DND-41 (cell line): Measurements from ENCODE around the gene LRRC30.

ENCODE experiments used
- ATAC-seq: fragments of 200-7000 bp; cut with Tn5 transposase; 3 replicates; pipeline ENCODE4 v1.9.1; 2021; ENCODE audit warnings: low read depth; ENCODE audit not compliant: insufficient read depth
- DNase-seq: peaks from one replicate; pipeline ENCODE4 v3.0.0-alpha.2; 2020
- H2AFZ ChIP-seq: 2 replicates; pipeline ENCODE4 v1.6.0; 2012; ENCODE audit warnings: low read depth, low read length
- H3K27ac ChIP-seq: 2 replicates; pipeline ENCODE4 v1.5.1; 2012; ENCODE audit warnings: low read length, inconsistent platforms
- H3K27me3 ChIP-seq: fragments of 200-600 bp; sonication (generic); 2 replicates; pipeline ENCODE4 v1.6.0; 2012; ENCODE audit warnings: low read length, mild to moderate bottlenecking, inconsistent platforms; ENCODE audit not compliant: insufficient read depth, poor library complexity
- H3K36me3 ChIP-seq: 2 replicates; pipeline ENCODE4 v1.5.1; 2012; ENCODE audit warnings: low read length, inconsistent platforms; ENCODE audit not compliant: insufficient read depth
- H3K4me1 ChIP-seq: 2 replicates; pipeline ENCODE4 v1.5.1; 2012; ENCODE audit warnings: mild to moderate bottlenecking, low read length; ENCODE audit not compliant: insufficient read depth
- H3K4me2 ChIP-seq: 2 replicates; pipeline ENCODE4 v1.6.0; 2012; ENCODE audit warnings: mild to moderate bottlenecking, moderate library complexity, low read length, inconsistent platforms; ENCODE audit not compliant: insufficient read depth
- H3K4me3 ChIP-seq, 2 experiments: fragments of 200-600 bp in 1 of 2; shearing (Covaris generic) in 1 of 2; 2 replicates each; pipeline ENCODE4 v1.5.1; 2012 to 2016; ENCODE audit warnings: inconsistent platforms in 2 of 2, low read length in 2 of 2, mild to moderate bottlenecking in 2 of 2, low read depth in 1 of 2, moderate library complexity in 1 of 2
- H3K79me2 ChIP-seq: 2 replicates; pipeline ENCODE4 v1.6.0; 2012; ENCODE audit warnings: low read length, inconsistent platforms; ENCODE audit not compliant: insufficient read depth
- H3K9ac ChIP-seq: 2 replicates; pipeline ENCODE4 v1.6.0; 2012; ENCODE audit warnings: low read depth, mild to moderate bottlenecking, inconsistent platforms, low read length, moderate library complexity
- H3K9me3 ChIP-seq: 2 replicates; pipeline ENCODE4 v1.5.1; 2012; ENCODE audit warnings: low read length, moderate library complexity, mild to moderate bottlenecking, inconsistent platforms; ENCODE audit not compliant: insufficient read depth, severe bottlenecking
- H4K20me1 ChIP-seq: 2 replicates; pipeline ENCODE4 v1.6.0; 2012; ENCODE audit warnings: low read length; ENCODE audit not compliant: insufficient read depth
- CTCF ChIP-seq: IDR thresholded peaks from 2 replicates; pipeline ENCODE4 v1.5.1; 2012; ENCODE audit warnings: borderline replicate concordance, low read length, moderate library complexity, mild to moderate bottlenecking; ENCODE audit not compliant: poor library complexity, severe bottlenecking; ENCODE audit errors: extremely low read depth
- EZH2 ChIP-seq: IDR thresholded peaks from 3 replicates; pipeline ENCODE4 v1.6.1; 2012; ENCODE audit warnings: borderline replicate concordance, low read depth, mild to moderate bottlenecking, moderate library complexity, low read length, inconsistent platforms; ENCODE audit not compliant: severe bottlenecking

Gene LRRC30

GRCh38 chr18:7224198-7224597 lies 6.7 kb upstream of the LRRC30 start:
- H3K4me3 ChIP-seq, result no peak overlapping the region
- H3K9ac ChIP-seq, result no peak overlapping the region
- H4K20me1 ChIP-seq, result no peaks in the 10 kb centered on the region
- H3K36me3 ChIP-seq, result no peaks in the 10 kb centered on the region
- H3K4me1 ChIP-seq, result no peaks in the 10 kb centered on the region
- H3K27ac ChIP-seq, result no peak overlapping the region
- H2AFZ ChIP-seq, result no peak overlapping the region
- TF ChIP-seq EZH2, result no peak
- TF ChIP-seq CTCF, result no peak
- no peak overlapping the region for H3K4me2 ChIP-seq
- ATAC-seq, result no peak
- no peaks in the 10 kb centered on the region for H3K9me3 ChIP-seq
- H3K27me3 ChIP-seq, result no peaks in the 10 kb centered on the region
- no peaks in the 10 kb centered on the region for H3K79me2 ChIP-seq
- no peak for DNase-seq

GRCh38 chr18:7232218-7232617 lies 1.3 kb downstream of the LRRC30 start:
- Histone ChIP-seq H3K27me3 (no peaks in the 10 kb centered on the region), H3K36me3 (no peaks in the 10 kb centered on the region), H2AFZ (no peak overlapping the region), H3K9me3 (no peaks in the 10 kb centered on the region), H3K4me3 (no peak overlapping the region), H3K79me2 (no peaks in the 10 kb centered on the region), H4K20me1 (no peaks in the 10 kb centered on the region), H3K27ac (no peak overlapping the region), H3K4me1 (no peaks in the 10 kb centered on the region), H3K9ac (no peak overlapping the region), H3K4me2 (no peak overlapping the region)
- no peak for TF ChIP-seq EZH2
- TF ChIP-seq CTCF, result no peak
- ATAC-seq (no peak), DNase-seq (no peak)

GRCh38 chr18:7233134-7233810 lies 2.4 kb downstream of the LRRC30 start:
- no peaks in the 10 kb centered on the region for H4K20me1 ChIP-seq
- no peak overlapping the region for H2AFZ ChIP-seq
- H3K36me3 ChIP-seq, result no peaks in the 10 kb centered on the region
- H3K4me2 ChIP-seq, result no peak overlapping the region
- TF ChIP-seq EZH2 (no peak), CTCF (no peak)
- no peaks in the 10 kb centered on the region for H3K79me2 ChIP-seq
- no peak for ATAC-seq
- H3K4me1 ChIP-seq, result no peaks in the 10 kb centered on the region
- H3K27ac ChIP-seq, result no peak overlapping the region
- H3K4me3 ChIP-seq, result no peak overlapping the region
- no peak overlapping the region for H3K9ac ChIP-seq
- no peak for DNase-seq
- H3K9me3 ChIP-seq, result no peaks in the 10 kb centered on the region
- no peaks in the 10 kb centered on the region for H3K27me3 ChIP-seq

GRCh38 chr18:7234091-7234490 lies 3.2 kb downstream of the LRRC30 start:
- H3K36me3 ChIP-seq, result no peaks in the 10 kb centered on the region
- no peaks in the 10 kb centered on the region for H3K4me1 ChIP-seq
- H4K20me1 ChIP-seq, result no peaks in the 10 kb centered on the region
- H3K9ac ChIP-seq, result no peak overlapping the region
- H3K27ac ChIP-seq, result no peak overlapping the region
- H3K4me3 ChIP-seq, result no peak overlapping the region
- no peak overlapping the region for H2AFZ ChIP-seq
- no peaks in the 10 kb centered on the region for H3K27me3 ChIP-seq
- DNase-seq (no peak), ATAC-seq (no peak)
- H3K4me2 ChIP-seq, result no peak overlapping the region
- H3K9me3 ChIP-seq, result no peaks in the 10 kb centered on the region
- no peaks in the 10 kb centered on the region for H3K79me2 ChIP-seq
- TF ChIP-seq EZH2 (no peak), CTCF (no peak)
